Measurements from ENCODE around the gene TMEM117.

The TMEM117 gene

DNA sequence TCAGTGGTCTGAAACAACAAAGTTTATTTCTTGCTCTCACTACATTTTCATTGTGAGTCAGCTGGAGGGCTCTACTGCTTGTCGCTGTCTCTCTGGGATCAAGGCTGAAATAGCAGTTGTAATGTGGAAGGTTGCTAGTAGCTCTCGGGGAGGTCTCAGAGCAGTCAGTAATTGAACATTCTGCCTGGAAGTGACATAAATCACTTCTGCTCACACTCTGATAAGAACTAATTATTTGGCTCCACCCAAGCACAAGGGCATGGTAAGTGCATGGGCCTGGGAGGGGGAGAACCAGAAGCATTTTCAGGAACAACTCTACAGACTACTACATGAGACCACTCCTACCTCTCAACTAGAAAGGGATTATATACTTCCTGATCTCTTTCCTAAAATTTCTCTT is 128.2 kb downstream of the TMEM117 start:
- no peak for DNase-seq (ENCODE audit: low read depth)

DNA sequence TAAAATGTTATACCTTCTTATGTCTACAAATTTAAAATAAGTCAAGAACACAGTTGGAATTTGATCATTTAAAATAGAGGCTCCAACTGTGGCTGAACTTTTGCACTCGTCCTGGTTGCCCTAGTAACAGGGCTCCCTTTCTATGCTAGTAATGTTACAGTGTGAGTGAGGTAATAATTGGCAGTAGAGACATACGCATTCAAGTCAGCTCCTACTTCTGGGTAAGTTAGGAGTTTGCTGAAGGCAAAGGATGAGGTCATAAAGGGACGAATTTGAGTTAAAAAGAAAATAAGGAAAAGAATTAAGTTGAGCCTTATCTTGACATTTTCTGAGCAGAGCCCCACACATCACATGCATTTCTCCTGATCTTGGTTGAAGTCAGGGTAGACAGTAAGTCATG is 129.1 kb downstream of the TMEM117 start:
- DNase-seq (ENCODE audit: low read depth): no peak

DNA sequence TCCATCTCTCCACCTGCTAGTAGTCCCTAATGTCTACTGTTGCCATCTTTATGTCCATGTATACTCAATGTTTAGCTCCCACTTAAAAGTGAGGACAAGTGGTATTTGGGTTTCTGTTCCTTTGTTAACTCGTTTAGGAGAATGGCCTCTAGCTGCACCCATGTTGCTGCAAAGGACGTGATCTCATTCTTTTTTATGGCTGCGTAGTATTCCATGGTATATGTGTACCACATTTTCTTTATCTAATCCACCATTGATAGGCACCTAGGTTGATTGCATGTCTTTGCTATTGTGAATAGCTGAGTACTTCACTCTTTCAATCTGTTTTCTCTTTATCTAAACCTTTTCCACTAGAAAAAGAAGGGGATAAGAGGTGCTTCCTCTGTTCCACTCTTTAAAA is 130.0 kb downstream of the TMEM117 start:
- DNase-seq (ENCODE audit: low read depth): no peak

DNA sequence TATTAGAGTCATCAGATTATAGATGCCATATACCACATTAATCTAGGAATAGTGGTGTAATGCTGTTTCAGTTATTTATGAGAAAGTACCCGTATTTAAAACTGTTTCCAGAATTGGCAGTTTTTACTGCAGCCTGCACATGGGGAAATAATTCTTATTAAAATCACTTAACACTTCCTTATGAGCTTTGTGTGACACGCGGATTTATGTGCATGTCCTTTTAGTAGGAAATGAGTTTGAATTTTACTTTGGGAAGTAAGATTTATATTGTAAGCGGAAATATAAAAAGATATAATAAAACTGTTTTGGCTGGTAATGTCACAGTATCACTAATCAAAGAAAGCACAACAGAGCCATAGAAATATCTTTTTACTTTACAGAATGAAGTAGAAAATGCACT is 132.9 kb downstream of the TMEM117 start:
- no peak for DNase-seq (ENCODE audit: low read depth)

DNA sequence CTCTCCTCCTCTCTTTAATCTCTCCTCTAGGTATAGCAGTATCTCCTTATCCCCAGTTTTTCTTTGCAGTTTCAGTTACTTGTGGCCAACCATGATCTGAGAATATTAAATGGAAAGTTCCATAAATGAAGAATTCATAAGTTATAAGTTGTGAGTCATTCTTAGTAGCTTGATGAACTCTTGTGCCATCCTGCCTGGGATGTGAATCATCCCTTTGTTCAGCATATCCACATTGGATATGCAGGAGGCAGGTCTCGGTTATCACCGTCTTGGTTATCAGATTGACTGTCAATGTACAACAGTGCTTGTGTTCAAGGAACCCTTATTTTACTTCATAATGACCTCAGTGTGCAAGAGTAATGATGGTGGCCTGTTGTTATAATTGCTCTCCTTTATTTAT is 134.0 kb downstream of the TMEM117 start:
- DNase-seq (ENCODE audit: low read depth): no peak

DNA sequence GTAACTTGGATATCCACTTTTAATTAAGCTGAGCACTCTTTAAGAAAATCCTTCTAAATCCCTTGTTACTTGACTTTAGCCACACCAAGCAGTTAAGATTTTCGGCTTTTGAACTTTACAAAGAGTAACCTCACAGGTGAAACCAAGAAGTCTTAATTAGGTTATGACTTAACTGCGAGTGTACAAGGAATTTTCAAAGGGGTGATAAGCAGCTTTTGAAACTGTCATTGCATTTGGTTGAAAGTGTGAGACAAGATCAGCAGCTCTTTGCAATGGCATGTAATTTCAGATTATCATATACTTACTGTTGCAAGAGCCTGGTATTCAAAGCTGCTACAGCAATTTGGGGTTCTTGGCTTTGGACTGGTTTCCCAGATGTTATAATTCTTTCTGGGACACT is 137.5 kb downstream of the TMEM117 start:
- DNase-seq (ENCODE audit: low read depth): no peak

DNA sequence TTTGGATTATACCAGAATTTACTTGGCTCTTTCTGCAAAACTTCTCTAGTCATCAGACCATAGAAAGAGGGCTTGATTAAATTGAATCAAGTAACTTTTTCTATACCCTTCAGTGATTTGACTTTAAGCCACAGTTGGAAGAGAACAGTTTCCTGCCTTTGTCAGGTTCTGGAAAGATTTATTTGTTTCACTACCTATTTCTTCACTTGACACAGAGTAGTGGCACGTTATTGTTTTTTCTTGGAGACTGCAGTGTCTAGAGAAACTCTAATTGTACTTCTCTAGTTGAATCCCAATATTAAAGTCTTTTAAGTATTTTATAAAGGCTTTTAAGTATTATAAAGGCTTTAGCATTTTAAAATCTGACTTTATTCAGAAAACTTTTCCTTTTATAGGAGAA is 138.1 kb downstream of the TMEM117 start:
- no peak for DNase-seq (ENCODE audit: low read depth)

DNA sequence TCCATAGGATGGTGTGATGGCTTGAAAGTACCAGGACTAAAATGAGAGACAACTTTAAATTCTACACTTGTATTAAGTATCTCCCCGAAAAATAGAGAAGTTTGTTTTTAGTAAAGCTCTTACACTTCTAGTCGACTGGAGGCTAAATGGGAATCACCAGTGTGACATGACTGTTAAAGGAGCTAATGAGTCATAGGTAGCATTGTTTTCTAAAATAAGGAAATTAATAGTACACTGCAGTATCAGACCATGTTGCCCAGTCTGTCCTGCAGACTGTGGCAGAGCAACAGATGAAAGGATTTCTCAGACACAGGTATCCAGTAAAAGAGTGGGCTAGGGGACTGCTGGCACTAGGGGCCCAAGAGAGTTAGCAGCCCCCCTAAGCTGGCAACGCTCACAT is 140.1 kb downstream of the TMEM117 start:
- no peak for DNase-seq (ENCODE audit: low read depth)

DNA sequence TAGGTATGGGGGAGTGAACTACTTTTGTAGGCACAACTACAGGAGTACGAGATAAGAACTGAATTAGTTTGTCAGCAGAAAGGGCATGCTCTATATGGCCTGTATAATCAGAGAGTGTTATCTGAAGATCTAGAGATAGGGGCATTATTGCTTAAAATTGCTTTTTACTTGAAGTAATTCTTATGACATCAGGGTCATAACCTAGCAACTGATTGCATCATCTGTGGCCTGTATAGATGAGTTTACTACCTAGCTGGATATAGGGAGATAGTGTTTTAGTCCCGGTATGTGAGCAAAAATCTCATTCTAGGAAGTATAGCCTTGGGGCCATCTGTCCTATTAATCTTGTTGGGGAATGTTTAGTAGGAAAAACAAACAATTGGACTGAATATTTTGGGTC is 142.7 kb downstream of the TMEM117 start:
- no peak for DNase-seq (ENCODE audit: low read depth)

DNA sequence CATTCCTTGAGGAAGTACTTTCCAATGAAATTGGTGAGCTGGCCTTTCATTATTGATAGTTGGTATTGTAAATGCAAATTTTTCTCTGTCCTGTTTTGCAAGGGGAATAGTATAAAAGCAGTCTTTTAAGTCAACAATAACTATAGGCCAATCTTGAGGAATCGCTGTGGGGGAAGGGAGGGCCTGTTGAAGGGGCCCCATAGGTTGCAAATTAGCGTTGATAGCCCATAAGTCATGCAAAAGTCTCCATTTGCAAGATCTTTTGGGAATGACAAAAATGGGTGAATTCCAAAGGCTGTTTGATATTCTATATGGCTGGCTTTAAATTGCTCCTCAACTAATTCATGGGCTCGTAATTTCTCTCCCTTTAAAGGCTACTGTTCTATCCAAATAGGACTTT is 143.6 kb downstream of the TMEM117 start:
- DNase-seq (ENCODE audit: low read depth): no peak

DNA sequence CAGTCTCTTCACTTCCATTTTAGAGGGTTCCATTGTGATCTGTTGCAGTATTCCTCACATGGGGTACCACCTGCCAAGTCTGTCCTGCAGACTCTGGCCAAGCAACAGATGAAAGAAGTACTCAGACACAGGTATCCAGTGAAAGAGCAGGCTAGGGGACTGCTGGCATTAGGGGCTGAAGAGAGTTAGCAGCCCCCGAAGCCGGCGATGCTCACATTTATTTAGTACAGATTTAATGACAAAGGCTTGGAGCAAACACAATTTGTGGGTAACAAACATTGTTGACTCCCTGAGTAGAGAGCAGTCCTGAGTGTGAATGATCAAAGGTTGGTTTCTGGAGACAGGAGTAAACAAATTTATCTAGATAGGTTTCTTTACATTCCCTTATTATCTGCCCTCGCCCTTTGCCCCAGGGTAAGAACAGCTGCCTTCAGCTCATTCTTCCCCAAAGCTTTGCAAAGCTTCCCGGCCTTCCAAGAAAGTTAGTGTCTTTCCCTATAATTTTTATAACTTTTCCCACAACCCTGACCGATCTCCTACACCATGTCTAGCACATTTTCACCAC is 144.8 kb downstream of the TMEM117 start:
- no peak for DNase-seq (ENCODE audit: low read depth)

DNA sequence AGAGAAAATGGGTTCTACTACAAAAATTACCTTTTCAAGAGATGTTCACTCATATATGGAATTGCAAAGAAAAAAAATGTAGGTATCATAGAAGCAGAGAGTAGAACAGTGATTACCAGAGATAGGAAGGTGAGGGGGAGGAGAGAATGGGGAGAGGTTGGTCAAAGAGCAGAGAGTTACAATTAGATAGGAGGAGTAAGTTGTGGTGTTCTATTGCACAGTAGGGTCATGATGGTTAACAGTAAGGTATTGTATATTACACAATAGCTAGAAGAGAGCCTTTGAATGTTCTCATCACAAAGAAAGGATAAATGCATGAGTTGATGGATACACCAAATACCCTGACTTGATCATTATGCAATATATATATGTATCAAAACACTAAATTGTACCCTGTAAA is 145.8 kb downstream of the TMEM117 start:
- no peak for DNase-seq (ENCODE audit: low read depth)

DNA sequence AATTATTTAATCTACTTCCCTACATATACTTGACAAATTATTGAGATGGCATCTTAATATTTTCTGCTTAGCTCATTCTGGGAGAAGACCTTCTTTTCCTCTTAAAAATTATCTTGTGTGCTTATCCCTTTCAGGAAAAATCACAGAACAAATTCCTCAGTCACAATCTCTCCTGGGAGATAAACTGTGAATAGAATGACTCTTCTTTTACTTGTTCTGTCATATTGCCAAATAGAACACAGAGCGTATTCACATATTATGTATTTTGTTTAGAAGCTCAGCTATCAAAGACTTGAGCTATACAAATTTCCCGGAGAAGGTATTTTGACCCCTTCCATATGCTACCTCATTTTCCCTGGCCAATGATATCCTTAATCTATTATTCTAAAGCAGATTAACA is 146.7 kb downstream of the TMEM117 start:
- DNase-seq (ENCODE audit: low read depth): no peak

DNA sequence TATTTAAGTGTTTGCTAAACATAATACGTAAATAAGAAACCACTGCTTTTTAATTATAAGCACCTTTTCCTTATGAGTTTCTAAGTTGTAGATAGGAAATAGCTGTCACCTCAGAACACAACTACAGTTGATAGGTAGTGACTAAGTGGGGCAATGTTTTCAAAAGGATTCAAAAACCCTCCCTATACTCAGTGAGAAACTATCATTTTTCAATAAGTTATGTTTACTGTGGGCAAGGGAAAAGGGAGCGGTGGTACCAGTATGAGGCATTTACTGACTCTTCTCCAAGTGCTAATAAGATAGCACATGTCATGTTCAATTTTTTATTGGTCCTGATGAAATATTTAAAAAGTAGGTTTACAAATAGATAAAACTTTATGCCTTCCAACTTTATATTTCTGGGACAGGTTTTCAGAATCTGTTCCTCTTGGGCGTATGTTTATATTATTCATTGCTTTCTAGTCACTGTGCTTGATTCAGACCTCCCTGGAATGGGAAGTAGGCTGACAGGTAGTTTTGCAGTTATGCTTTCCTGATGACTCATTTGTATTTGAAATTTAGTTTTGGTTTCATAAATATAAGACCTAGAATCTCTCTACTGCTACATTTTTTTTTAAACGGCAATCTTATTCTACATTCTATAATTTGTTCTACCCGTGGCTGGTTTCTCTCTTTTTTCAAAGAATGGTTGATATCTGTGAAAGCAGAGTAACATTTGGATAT is 153.1 kb downstream of the TMEM117 start:
- DNase-seq (ENCODE audit: low read depth): no peak

DNA sequence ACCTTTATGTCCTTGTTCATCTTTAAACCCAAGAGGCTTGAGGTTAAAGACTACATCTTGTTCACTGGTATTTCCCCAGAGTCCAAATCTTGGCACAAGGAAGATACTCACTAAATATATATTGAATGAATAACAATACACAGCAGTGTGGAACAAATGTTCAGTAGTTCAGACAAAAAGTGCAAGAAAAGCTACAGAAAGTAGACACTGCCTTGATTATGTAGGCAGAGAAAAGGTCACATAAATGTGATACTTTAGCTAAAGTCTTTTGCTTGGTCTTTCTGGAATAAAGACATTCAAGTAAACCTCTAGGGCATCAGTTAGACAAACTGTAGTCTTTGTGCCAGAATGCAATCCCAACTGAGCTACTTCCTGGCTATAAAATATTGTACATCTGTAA is 157.0 kb downstream of the TMEM117 start:
- DNase-seq (ENCODE audit: low read depth): no peak

DNA sequence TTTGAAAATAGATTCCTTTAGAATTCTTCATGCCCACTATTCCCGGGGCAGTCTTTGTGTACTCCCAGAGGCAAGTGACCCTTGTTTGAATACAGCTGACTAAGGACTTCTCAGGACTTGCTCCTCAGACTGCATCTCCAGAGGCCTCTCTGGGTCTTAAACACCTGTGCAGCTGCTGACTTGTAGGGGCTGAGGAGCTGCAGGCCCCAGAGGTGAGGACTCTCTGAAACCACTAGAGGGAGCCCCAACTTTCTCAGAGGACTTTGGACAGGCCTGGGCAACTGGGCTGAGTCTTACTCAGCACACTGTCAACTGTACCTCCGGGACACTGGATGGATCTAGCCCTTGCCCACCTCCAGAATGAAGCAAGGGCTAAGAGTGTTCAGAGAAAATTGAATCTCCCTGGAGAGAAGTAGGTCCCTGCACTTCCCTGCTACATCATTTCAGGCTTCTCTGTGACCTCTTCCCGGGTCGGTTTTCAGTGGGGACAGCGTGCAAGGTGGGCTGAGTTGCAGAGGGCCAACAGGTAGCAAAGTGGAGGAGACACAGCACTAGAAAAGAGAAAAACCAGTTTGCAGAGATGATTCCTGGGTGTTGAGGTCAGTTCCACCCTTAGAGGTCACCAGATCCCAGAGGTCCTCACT is 164.6 kb downstream of the TMEM117 start:
- DNase-seq (ENCODE audit: low read depth): no peak

DNA sequence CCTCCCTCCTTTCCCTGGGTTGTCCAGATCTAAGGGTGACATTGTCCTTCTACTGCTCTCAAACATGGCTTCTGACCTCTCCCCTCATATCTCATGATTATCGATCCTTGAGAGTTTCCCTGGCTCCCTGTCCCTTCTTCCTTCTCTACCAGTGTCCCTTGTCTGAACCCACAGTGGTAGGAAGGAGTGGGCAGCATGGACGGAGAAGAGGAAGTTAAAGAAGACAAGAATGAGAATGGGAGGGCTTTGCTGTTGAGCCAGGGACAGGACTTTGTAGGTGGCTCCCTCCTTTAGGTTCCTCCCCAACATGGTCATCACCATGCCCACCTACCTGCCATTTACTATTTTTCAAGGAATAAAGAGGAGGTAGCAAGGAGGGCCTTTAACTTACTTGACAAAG is 166.7 kb downstream of the TMEM117 start:
- no peak for DNase-seq (ENCODE audit: low read depth)

DNA sequence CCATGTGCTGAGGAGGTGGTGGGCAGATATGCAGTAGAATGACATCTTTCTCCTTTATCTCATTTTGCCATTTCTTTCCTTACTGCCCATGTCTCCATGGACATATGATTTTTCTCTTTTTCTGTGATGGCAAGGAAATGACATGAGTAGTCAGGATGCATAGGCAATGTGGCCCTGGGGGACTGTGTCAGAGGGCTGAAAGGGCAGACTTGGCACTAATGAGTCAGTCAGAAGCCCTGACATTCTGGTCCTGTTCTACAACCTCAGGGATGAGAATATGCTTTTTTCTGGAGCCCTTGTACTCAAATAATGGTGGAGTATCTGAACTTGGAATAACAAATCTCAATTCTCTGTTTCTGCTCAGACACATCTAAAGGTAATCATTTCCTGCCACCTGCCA is 167.8 kb downstream of the TMEM117 start:
- DNase-seq (ENCODE audit: low read depth): no peak

DNA sequence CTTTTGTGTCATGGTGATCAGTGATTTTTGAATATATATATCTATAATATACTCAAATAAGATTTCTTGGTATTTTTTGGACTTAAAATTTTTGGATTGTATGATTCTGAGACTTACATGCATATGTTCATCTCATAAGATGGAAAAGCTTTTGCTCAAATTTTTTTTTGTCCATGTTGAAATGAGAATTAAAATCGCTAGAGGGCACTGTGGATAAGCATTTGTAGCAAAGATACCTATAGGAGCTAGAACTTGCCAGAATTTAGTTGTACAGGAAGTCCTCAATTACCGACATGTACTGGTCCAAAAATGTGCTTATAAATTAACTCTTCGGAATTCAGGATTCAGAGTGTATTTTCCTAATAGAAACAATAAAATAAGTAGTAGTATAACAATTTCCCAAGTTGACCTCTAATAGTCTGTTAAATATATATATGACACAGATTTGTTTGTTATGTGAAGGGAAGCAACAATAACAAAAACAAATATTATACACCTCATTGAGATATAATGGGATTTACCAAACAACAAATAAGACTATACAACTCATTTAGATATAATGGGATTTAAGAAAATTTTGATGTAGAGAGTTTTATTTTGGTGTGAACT is 179.6 kb downstream of the TMEM117 start:
- DNase-seq (ENCODE audit: low read depth): no peak

DNA sequence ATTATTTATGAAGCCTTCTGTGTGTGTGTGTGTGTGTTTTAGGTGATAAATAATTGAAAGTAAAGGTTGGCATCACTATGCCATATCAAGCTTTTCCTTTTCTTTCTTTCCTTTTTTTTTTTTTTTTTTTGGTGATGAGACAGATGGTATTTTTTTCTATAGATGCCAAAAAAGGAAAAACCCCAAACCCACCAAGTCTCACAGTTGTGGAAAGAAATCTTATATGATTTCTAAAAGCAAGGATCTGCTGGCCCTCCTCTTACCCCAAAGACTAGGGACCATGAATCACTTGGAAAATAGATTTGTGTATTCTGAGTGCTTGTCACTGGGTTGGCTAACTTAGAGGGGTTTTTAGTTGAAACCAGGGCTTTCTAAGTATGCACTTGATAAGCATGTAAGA is 181.3 kb downstream of the TMEM117 start:
- no peak for DNase-seq (ENCODE audit: low read depth)

DNA sequence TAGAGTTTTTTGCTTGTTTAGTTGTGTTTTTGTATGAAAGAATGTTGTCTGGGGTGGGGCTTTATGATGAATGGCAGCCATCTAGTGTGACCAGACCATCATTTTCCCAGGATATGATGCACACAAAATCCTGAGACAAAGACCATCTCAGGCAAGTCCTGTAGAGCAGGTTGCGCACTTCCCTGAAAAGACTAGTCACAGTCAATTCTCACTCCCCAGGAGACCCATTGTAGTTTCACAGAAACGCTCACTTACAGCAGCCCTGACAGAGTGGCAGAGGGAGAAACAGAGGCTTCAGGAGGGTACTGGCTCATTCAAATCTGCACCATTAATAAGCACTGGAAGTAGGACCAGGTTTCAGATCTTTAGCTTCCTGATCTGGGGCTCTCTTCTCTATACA is 183.2 kb downstream of the TMEM117 start:
- DNase-seq (ENCODE audit: low read depth): no peak

DNA sequence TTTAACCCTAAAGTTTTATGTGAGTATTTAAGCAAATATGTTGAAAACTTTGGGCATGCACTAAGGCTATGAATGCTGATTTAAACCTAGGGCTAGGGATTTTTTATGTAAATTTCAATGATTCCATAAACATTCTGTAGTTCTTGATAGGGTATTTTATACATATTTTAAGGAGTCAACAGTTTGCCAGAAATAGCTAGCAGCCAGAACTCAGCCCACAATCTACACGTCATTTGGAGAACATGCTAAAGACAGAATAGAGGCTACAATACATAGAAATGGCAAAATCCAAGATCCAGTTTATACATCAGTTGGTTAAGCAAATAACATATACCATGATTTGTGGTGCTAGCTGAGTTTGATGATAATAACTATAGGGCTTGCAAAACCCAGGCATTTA is 184.7 kb downstream of the TMEM117 start:
- DNase-seq (ENCODE audit: low read depth): no peak

DNA sequence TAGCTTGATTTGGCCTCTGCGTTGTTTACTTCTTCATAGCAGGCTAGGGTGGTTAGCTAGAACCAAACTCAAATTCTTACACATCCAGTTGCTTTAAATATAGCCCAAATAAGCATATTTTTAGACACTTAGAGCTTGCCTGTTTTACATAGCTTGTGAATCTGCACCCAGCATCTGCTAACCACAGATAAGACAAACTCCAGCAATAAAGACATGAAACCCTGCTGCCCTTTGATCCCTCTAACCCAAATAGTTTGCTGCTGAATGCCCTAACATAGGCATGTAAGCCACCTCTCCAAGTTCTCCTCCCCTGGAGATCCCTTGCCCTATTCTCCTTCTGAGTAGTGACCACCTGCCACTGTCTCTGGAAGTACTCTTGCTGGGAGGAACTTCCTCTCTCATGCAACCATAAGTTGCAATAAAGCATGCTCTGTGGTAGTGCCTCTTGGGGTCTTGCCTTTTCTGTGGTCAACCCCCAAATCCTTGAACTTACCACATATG is 185.6 kb downstream of the TMEM117 start:
- DNase-seq (ENCODE audit: low read depth): no peak

All from activated gamma-delta T cell treated with anti-CD3 and anti-CD28 coated beads, Interleukin-2, amount 50 U/mL, for 16 hours (primary cell).